HG03097 (cell line): ENCODE data around the gene ITM2B.
A peak's percentile ranks its signal among the peaks of the same experiment; 100 is the strongest.
"Not testable (repeated sequence)": the region's sequence is repeated elsewhere in the genome, so short reads cannot be mapped to it uniquely, and the experiment has no call there.

Experiments
- ATAC-seq: cut with Tn5 transposase; IDR thresholded peaks from one replicate; pipeline ENCODE4 v1.9.1; 2021; ENCODE audit not compliant: unreplicated experiment, low FRiP score

ITM2B gene

GRCh38 chr13:48222358-48223301 lies 10.4 kb upstream of the ITM2B start:
- ATAC-seq: no peak

- ATAC-seq: no peak
Observed at GRCh38 chr13:48224701-48225100, 8.3 kb upstream of the ITM2B start.

GRCh38 chr13:48230541-48230940 lies 2.5 kb upstream of the ITM2B start:
- no peak for ATAC-seq

GRCh38 chr13:48231080-48231479 lies 1.9 kb upstream of the ITM2B start:
- no peak for ATAC-seq

- no peak for ATAC-seq
Observed at GRCh38 chr13:48231933-48232332, 1.1 kb upstream of the ITM2B start.

- ATAC-seq: no peak
Observed at GRCh38 chr13:48232420-48233045, 473 bp upstream of the ITM2B start.

- no peak for ATAC-seq
Observed at GRCh38 chr13:48233889-48234488, 983 bp downstream of the ITM2B start.

- peak; percentile 51 for ATAC-seq
Observed at GRCh38 chr13:48234566-48235340, 1.7 kb downstream of the ITM2B start.

GRCh38 chr13:48235341-48236135 lies 2.5 kb downstream of the ITM2B start:
- no peak for ATAC-seq

GRCh38 chr13:48236528-48237353 lies 3.7 kb downstream of the ITM2B start:
- no peak for ATAC-seq

GRCh38 chr13:48239369-48239768 lies 6.4 kb downstream of the ITM2B start:
- ATAC-seq: not testable (repeated sequence)

- ATAC-seq: no peak
Observed at GRCh38 chr13:48241651-48242050, 8.6 kb downstream of the ITM2B start.

GRCh38 chr13:48242677-48243076 lies 9.7 kb downstream of the ITM2B start:
- no peak for ATAC-seq

- no peak for ATAC-seq
Observed at GRCh38 chr13:48244159-48244558, 11.2 kb downstream of the ITM2B start.

- ATAC-seq: no peak
Observed at GRCh38 chr13:48246102-48246501, 13.1 kb downstream of the ITM2B start.

GRCh38 chr13:48249018-48249417 lies 16.0 kb downstream of the ITM2B start:
- ATAC-seq: no peak

GRCh38 chr13:48251611-48252081 lies 18.6 kb downstream of the ITM2B start:
- ATAC-seq: no peak

- no peak for ATAC-seq
Observed at GRCh38 chr13:48252176-48252575, 19.2 kb downstream of the ITM2B start.

GRCh38 chr13:48253849-48254248 lies 20.8 kb downstream of the ITM2B start:
- ATAC-seq: no peak
